Liver (tissue), 9 donors: ENCODE results near the gene HEG1. TPM values are rescaled to one million over a fixed set of nuclear protein-coding genes. Genes with fewer than 3 reads are reported as not detected.

ENCODE experiments used
- DNase-seq: peaks from one replicate; pipeline ENCODE4 v3.0.0-alpha.2; 2017; ENCODE audit warnings: low spot score
- H3K27ac ChIP-seq, 2 donors: one replicate each; pipeline ENCODE4 v1.7.0; 2013; ENCODE audit warnings: inconsistent platforms in 2 of 2, low read length in 2 of 2, control low read depth in 1 of 2, low read depth in 1 of 2, mild to moderate bottlenecking in 1 of 2
- H3K27me3 ChIP-seq, 4 donors: one replicate each; pipeline versions ENCODE4 v1.6.1 to v1.7.0; 2013; ENCODE audit warnings: low read length in 3 of 4, inconsistent platforms in 1 of 4, mild to moderate bottlenecking in 1 of 4, moderate library complexity in 1 of 4; ENCODE audit not compliant: control insufficient read depth in 4 of 4, insufficient read depth in 4 of 4
- H3K36me3 ChIP-seq, 4 donors: one replicate each; pipeline versions ENCODE4 v1.6.1 to v1.7.0; 2013; ENCODE audit warnings: low read length in 3 of 4, mild to moderate bottlenecking in 3 of 4, low read depth in 1 of 4, moderate library complexity in 1 of 4; ENCODE audit not compliant: control insufficient read depth in 4 of 4, insufficient read depth in 3 of 4
- H3K4me1 ChIP-seq, 4 donors: one replicate each; pipeline versions ENCODE4 v1.6.1 to v1.7.0; 2013; ENCODE audit warnings: low read length in 3 of 4, mild to moderate bottlenecking in 3 of 4, moderate library complexity in 1 of 4; ENCODE audit not compliant: control insufficient read depth in 4 of 4, insufficient read depth in 4 of 4
- H3K4me3 ChIP-seq, 3 donors: one replicate each; pipeline versions ENCODE4 v1.6.1 to v1.7.0; 2013; ENCODE audit warnings: low read length in 3 of 3, control low read depth in 1 of 3, low read depth in 1 of 3, mild to moderate bottlenecking in 1 of 3
- H3K9ac ChIP-seq, 2 donors: one replicate each; pipeline ENCODE4 v1.7.0; 2013; ENCODE audit warnings: low read length in 2 of 2, mild to moderate bottlenecking in 2 of 2, moderate library complexity in 2 of 2, control low read depth in 1 of 2, low read depth in 1 of 2
- H3K9me3 ChIP-seq, 4 donors: one replicate each; pipeline versions ENCODE4 v1.6.1 to v1.7.0; 2013; ENCODE audit warnings: low read length in 3 of 4; ENCODE audit not compliant: control insufficient read depth in 4 of 4
- EGR1 ChIP-seq, 2 donors: IDR thresholded peaks; 2 replicates each; pipeline ENCODE4 v1.6.1; 2016 to 2018; ENCODE audit warnings: antibody characterized with exemption in 2 of 2, low read depth in 2 of 2
- FOXA1 ChIP-seq: IDR thresholded peaks from 2 replicates; pipeline ENCODE4 v1.6.1; 2016; ENCODE audit warnings: antibody characterized with exemption
- FOXA2 ChIP-seq: IDR thresholded peaks from 2 replicates; pipeline ENCODE4 v1.6.1; 2016; ENCODE audit warnings: antibody characterized with exemption
- GABPA ChIP-seq, 2 donors: IDR thresholded peaks in 1 of 2; conservative IDR thresholded peaks in 1 of 2; 2 replicates each; pipeline ENCODE4 v1.6.1; 2016; ENCODE audit warnings: antibody characterized with exemption in 2 of 2, mild to moderate bottlenecking in 1 of 2, moderate library complexity in 1 of 2
- HNF4A ChIP-seq, 2 donors: conservative IDR thresholded peaks; 2 replicates each; pipeline ENCODE4 v1.6.1; 2016; ENCODE audit warnings: antibody characterized with exemption in 2 of 2, mild to moderate bottlenecking in 2 of 2
- HNF4G ChIP-seq: IDR thresholded peaks from 2 replicates; pipeline ENCODE4 v1.6.1; 2016; ENCODE audit warnings: antibody characterized with exemption
- JUND ChIP-seq, 2 donors: IDR thresholded peaks; 2 replicates each; pipeline ENCODE4 v1.6.1; 2016; ENCODE audit warnings: antibody characterized with exemption in 2 of 2
- NR2F2 ChIP-seq: IDR thresholded peaks from 2 replicates; pipeline ENCODE4 v1.6.1; 2016; ENCODE audit warnings: antibody characterized with exemption
- RAD21 ChIP-seq, 2 donors: IDR thresholded peaks; 2 replicates each; pipeline ENCODE4 v1.6.1; 2016; ENCODE audit warnings: antibody characterized with exemption in 2 of 2, mild to moderate bottlenecking in 2 of 2
- RXRA ChIP-seq, 2 donors: IDR thresholded peaks; 2 replicates each; pipeline ENCODE4 v1.6.1; 2017 to 2018; ENCODE audit warnings: antibody characterized with exemption in 2 of 2, mild to moderate bottlenecking in 1 of 2
- SP1 ChIP-seq: IDR thresholded peaks from 2 replicates; pipeline ENCODE4 v1.6.1; 2018; ENCODE audit warnings: antibody characterized with exemption, mild to moderate bottlenecking
- TAF1 ChIP-seq: conservative IDR thresholded peaks from 2 replicates; pipeline ENCODE4 v1.6.1; 2016; ENCODE audit warnings: antibody characterized with exemption, mild to moderate bottlenecking
- YY1 ChIP-seq: IDR thresholded peaks from 2 replicates; pipeline ENCODE4 v1.6.1; 2016; ENCODE audit warnings: antibody characterized with exemption, mild to moderate bottlenecking
- WGBS: extraction: QIAGEN DNeasy Blood & Tissue Kit; methylation state at CpG from one replicate; pipeline ENCODE4 v1.1.7; 2013; 5-methylcytosine and 5-hydroxymethylcytosine counted together
- polyA plus RNA-seq, 2 donors: library from polyadenylated mRNA; stranded (reverse) in 1 of 2; unstranded in 1 of 2; fragments of 200-250 nt in 1 of 2; fragments of >200 nt in 1 of 2; fragmentation: Nextera tagmentation in 1 of 2; extraction: Ambion mirVana in 1 of 2; gene quantifications; one replicate each; pipeline versions ENCODE4 v1.2.1 to v1.2.3, GENCODE V29; 2013 to 2015
- total RNA-seq, 2 donors: library from RNA; depleted of rRNA; stranded (reverse); fragments of >200 nt; gene quantifications; one replicate each; pipeline ENCODE4 v1.2.3, GENCODE V29; 2014
- TF ChIP-seq, protein P1 (sequence below): IDR thresholded peaks from 2 replicates; pipeline ENCODE4 v1.6.1; 2016; ENCODE audit warnings: antibody characterized with exemption, mild to moderate bottlenecking
- TF ChIP-seq, protein P2 (sequence below): IDR thresholded peaks from 2 replicates; pipeline ENCODE4 v1.6.1; 2016; ENCODE audit warnings: antibody characterized with exemption
- TF ChIP-seq, protein P3 (sequence below): IDR thresholded peaks from 2 replicates; pipeline ENCODE4 v1.6.1; 2016; ENCODE audit warnings: antibody characterized with exemption
- TF ChIP-seq, protein P4 (sequence below): fragments of 150-350 bp; IDR thresholded peaks from 2 replicates; pipeline ENCODE4 v1.5.1; 2017; ENCODE audit warnings: improper control_type of control experiment, low read depth, low read length; ENCODE audit not compliant: missing input control
- TF ChIP-seq, protein P5 (sequence below): IDR thresholded peaks from 2 replicates; pipeline ENCODE4 v1.6.1; 2016; ENCODE audit warnings: antibody characterized with exemption
- donor health status: healthy.
- donor health status: healthy.
- donor health status: healthy.
- donor health status: healthy.
- donor health status: healthy.

Gene HEG1
- total and polyA plus RNA-seq, 4 donors: 1.4 to 16.0 (median 5.3) TPM

DNA sequence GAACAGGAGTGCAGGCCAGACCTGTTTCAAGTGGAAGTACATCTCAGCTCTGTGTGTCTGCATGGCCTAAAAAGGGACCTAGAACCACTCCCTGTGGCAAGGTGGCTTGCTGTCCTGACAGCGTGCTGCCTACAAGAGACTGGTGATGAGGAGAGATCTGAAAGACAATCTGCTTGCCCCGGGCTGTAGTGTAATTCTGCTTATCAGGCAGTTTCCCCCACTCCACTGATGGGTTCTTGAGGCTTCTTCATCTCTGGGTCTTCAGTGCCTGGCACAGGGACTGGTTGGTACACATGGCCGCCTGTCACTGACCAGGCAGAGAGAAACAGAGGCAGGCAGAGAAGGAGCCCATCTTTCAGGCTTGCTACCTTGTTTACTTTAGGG lies 57.6 kb downstream of the HEG1 start:
- no peak for DNase-seq
- Histone ChIP-seq H3K27me3 (no peaks in the 10 kb centered on the region), H3K36me3 (peaks cover 0 to 2% (median 0%) of the 10 kb centered on the region in 4 donors), H3K9ac (no peak overlapping the region), H3K4me1 (peaks cover 0 to 29% (median 24%) of the 10 kb centered on the region in 4 donors), H3K27ac (no peak overlapping the region), H3K9me3 (no peaks in the 10 kb centered on the region), H3K4me3 (no peak overlapping the region)
- TF ChIP-seq RAD21 (IDR thresholded peaks at IDR 0.05) (no peak), FOXA2 (no peak), JUND (IDR thresholded peaks at IDR 0.05) (no peak), YY1 (no peak), FOXA1 (no peak), RXRA (IDR thresholded peaks at IDR 0.05) (no peak), GABPA (IDR thresholded peaks at IDR 0.05 in 1 of 2, conservative IDR thresholded peaks at IDR 0.05 in 1 of 2) (no peak), SP1 (no peak), HNF4A (conservative IDR thresholded peaks at IDR 0.05) (no peak), EGR1 (IDR thresholded peaks at IDR 0.05; ENCODE audit: low read depth in 2 of 2) (no peak), HNF4G (no peak), TAF1 (no peak), NR2F2 (no peak)
- TF ChIP-seq, protein P1, sequence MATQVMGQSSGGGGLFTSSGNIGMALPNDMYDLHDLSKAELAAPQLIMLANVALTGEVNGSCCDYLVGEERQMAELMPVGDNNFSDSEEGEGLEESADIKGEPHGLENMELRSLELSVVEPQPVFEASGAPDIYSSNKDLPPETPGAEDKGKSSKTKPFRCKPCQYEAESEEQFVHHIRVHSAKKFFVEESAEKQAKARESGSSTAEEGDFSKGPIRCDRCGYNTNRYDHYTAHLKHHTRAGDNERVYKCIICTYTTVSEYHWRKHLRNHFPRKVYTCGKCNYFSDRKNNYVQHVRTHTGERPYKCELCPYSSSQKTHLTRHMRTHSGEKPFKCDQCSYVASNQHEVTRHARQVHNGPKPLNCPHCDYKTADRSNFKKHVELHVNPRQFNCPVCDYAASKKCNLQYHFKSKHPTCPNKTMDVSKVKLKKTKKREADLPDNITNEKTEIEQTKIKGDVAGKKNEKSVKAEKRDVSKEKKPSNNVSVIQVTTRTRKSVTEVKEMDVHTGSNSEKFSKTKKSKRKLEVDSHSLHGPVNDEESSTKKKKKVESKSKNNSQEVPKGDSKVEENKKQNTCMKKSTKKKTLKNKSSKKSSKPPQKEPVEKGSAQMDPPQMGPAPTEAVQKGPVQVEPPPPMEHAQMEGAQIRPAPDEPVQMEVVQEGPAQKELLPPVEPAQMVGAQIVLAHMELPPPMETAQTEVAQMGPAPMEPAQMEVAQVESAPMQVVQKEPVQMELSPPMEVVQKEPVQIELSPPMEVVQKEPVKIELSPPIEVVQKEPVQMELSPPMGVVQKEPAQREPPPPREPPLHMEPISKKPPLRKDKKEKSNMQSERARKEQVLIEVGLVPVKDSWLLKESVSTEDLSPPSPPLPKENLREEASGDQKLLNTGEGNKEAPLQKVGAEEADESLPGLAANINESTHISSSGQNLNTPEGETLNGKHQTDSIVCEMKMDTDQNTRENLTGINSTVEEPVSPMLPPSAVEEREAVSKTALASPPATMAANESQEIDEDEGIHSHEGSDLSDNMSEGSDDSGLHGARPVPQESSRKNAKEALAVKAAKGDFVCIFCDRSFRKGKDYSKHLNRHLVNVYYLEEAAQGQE: no peak
- TF ChIP-seq, protein P2, sequence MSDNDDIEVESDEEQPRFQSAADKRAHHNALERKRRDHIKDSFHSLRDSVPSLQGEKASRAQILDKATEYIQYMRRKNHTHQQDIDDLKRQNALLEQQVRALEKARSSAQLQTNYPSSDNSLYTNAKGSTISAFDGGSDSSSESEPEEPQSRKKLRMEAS: no peak
- TF ChIP-seq, protein P3, sequence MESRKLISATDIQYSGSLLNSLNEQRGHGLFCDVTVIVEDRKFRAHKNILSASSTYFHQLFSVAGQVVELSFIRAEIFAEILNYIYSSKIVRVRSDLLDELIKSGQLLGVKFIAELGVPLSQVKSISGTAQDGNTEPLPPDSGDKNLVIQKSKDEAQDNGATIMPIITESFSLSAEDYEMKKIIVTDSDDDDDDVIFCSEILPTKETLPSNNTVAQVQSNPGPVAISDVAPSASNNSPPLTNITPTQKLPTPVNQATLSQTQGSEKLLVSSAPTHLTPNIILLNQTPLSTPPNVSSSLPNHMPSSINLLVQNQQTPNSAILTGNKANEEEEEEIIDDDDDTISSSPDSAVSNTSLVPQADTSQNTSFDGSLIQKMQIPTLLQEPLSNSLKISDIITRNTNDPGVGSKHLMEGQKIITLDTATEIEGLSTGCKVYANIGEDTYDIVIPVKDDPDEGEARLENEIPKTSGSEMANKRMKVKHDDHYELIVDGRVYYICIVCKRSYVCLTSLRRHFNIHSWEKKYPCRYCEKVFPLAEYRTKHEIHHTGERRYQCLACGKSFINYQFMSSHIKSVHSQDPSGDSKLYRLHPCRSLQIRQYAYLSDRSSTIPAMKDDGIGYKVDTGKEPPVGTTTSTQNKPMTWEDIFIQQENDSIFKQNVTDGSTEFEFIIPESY: no peak
- TF ChIP-seq, protein P4, sequence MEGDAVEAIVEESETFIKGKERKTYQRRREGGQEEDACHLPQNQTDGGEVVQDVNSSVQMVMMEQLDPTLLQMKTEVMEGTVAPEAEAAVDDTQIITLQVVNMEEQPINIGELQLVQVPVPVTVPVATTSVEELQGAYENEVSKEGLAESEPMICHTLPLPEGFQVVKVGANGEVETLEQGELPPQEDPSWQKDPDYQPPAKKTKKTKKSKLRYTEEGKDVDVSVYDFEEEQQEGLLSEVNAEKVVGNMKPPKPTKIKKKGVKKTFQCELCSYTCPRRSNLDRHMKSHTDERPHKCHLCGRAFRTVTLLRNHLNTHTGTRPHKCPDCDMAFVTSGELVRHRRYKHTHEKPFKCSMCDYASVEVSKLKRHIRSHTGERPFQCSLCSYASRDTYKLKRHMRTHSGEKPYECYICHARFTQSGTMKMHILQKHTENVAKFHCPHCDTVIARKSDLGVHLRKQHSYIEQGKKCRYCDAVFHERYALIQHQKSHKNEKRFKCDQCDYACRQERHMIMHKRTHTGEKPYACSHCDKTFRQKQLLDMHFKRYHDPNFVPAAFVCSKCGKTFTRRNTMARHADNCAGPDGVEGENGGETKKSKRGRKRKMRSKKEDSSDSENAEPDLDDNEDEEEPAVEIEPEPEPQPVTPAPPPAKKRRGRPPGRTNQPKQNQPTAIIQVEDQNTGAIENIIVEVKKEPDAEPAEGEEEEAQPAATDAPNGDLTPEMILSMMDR: no peak
- TF ChIP-seq, protein P5, sequence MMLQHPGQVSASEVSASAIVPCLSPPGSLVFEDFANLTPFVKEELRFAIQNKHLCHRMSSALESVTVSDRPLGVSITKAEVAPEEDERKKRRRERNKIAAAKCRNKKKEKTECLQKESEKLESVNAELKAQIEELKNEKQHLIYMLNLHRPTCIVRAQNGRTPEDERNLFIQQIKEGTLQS: no peak
- WGBS: 94% methylated on average over 3 of the region's 3 CpGs
